GM12865 (cell line): ENCODE measurements around the gene CIAPIN1.

Source experiments
- DNase-seq: peaks from one replicate; pipeline ENCODE4 v3.0.0; 2010; ENCODE audit warnings: low read depth
- H3K4me3 ChIP-seq: 2 replicates; pipeline ENCODE4 v1.5.1; 2011; ENCODE audit warnings: mild to moderate bottlenecking, low read depth, low read length, control low read depth
- TF ChIP-seq, protein P1 (sequence below): IDR thresholded peaks from 2 replicates; pipeline ENCODE4 v1.5.1; 2011; ENCODE audit warnings: low read length, control low read depth, low read depth, inconsistent platforms; ENCODE audit not compliant: insufficient read depth; ENCODE audit errors: missing control alignments

CIAPIN1 gene

DNA sequence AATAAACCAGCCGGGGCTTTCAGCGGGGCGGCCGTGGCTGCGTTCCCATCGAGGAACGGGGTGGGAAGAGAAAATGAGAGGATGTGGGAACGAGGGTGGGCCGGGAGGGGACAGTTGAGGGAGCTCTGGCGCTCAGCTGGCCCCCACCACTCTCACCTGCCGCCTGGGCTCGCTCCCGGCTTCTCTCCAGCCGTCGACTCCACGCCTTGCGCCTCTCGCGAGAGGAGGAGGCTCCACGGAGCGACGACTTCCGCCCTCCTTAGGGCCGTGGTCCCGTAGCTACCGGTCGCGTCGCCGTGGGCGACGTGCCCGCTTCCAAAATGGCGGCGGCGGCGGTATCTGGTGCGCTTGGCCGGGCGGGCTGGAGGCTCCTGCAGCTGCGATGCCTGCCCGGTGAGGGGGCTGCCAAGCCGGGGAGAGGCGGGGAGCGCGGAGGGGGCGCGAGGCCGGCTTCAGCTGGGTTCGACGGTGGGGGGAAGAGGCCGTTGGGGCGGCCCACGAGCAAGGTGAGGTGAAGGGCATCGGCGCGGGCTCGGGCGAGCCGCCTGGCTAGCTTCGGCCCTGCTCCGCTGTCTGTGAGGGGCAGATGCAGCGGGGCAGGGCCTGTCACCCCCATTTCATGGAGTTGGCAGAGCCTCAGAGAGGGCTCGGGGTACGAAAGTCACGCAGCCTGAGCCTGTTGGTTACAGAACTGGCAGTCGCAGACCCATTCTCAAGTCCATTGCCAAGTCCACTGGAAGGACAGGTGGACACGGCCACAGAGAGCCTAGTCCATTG lies at the start of gene CIAPIN1, which contains the start of gene COQ9:
Gene CIAPIN1, minus strand, starts transcription at position 200 of the 777 bp plus-strand sequence. CDS start 6,457 bp downstream, outside the sequence.
Gene COQ9, plus strand, starts transcription at position 294 of the 777 bp plus-strand sequence. Its CDS starts 27 bp downstream, at position 321.
- peak; percentile 96 for DNase-seq
- H3K4me3 ChIP-seq, result peak within 1 kb of the TSS; percentile 85
- TF ChIP-seq, protein P1, sequence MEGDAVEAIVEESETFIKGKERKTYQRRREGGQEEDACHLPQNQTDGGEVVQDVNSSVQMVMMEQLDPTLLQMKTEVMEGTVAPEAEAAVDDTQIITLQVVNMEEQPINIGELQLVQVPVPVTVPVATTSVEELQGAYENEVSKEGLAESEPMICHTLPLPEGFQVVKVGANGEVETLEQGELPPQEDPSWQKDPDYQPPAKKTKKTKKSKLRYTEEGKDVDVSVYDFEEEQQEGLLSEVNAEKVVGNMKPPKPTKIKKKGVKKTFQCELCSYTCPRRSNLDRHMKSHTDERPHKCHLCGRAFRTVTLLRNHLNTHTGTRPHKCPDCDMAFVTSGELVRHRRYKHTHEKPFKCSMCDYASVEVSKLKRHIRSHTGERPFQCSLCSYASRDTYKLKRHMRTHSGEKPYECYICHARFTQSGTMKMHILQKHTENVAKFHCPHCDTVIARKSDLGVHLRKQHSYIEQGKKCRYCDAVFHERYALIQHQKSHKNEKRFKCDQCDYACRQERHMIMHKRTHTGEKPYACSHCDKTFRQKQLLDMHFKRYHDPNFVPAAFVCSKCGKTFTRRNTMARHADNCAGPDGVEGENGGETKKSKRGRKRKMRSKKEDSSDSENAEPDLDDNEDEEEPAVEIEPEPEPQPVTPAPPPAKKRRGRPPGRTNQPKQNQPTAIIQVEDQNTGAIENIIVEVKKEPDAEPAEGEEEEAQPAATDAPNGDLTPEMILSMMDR, result no peak

DNA sequence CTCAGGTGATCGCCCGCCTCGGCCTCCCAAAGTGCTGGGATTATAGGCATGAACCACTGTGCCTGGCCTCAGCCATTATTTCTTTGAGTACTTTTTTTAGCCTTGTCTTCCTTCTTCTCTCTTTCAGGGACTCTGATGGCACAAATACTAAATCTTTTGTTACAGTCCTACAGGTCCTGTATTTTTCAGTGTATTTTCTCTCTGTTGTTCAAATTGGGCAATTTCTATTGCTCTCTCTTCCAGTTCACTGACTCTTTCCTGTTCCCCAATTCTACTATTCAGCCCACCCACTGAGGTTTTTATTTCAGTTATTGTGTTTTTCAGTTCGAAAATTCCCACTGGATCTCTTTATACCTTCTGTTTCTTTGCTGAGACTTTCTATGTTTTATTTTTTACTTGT lies 46.6 kb upstream of the CIAPIN1 start:
- no peak for DNase-seq
- TF ChIP-seq, protein P1, result no peak
- H3K4me3 ChIP-seq, result no peak overlapping the region

DNA sequence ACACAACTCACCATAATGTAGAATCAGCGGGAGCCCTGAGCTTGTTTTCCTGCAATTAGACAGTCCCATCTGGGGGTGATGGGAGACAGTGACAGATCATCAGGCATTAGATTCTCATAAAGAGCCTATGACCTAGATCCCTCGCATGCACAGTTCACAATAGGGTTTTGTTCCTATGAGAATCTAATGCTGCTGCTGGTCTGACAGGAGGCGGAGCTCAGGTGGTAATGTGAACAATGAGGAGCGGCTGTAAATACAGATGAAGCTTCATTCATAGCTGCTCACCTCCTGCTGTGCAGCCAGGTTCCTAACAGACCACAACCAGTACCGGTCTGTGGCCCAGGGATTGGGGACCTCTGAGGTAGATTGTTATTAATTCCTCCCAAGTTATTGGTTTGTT lies 42.0 kb upstream of the CIAPIN1 start:
- TF ChIP-seq, protein P1, result no peak

DNA sequence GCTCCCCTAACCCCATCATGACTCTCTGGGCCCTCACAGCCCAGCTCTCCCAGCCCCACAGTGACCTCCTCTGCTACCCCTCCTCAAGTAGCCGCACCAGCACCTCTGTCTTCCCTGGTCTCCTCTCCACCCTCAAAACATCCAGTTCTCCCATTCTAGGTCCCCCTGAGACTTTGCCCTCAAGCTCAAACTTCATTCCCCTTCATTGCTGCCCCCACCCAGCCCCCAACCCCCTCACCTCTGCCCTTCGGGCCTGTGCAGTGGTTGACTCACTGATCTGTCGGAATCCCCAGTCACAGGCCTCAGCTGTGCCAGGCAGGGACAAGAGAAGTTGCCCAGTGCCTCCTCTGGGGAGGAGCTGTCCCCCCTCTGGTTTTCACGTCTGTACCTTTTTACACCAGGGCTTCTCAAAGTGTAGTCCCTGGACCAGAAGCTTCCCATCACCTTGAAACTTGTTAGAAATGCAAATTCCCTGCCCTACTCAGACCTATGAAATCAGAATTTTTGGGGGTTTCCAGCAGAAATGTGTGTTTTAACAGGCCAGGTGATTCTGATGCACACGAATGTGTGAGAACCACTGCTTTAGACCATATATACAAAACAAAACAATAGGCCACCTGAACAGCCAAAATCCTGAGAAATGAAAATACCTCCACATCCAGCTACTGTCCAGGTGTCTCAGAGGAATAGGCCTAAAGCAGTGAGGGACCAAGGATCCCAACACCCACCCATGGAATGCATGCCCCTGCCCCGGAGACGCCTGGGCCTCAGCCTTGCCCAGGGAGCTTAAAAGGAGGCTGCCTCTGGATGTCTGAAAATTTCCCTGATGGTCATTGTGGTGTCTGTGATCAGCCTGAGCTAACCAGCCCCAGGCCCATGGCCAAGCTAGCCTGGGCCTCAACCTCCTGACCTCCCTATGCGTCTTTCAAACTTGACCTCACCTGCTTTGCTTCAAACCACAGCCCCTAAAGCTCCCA lies 40.0 kb upstream of the CIAPIN1 start:
- H3K4me3 ChIP-seq, result peak overlapping the region; percentile 41
- peak; percentile 56 for DNase-seq

More for the DNA sequence above, 42.0 kb upstream of the CIAPIN1 start:
- H3K4me3 ChIP-seq, result no peak overlapping the region
- DNase-seq, result no peak

DNA sequence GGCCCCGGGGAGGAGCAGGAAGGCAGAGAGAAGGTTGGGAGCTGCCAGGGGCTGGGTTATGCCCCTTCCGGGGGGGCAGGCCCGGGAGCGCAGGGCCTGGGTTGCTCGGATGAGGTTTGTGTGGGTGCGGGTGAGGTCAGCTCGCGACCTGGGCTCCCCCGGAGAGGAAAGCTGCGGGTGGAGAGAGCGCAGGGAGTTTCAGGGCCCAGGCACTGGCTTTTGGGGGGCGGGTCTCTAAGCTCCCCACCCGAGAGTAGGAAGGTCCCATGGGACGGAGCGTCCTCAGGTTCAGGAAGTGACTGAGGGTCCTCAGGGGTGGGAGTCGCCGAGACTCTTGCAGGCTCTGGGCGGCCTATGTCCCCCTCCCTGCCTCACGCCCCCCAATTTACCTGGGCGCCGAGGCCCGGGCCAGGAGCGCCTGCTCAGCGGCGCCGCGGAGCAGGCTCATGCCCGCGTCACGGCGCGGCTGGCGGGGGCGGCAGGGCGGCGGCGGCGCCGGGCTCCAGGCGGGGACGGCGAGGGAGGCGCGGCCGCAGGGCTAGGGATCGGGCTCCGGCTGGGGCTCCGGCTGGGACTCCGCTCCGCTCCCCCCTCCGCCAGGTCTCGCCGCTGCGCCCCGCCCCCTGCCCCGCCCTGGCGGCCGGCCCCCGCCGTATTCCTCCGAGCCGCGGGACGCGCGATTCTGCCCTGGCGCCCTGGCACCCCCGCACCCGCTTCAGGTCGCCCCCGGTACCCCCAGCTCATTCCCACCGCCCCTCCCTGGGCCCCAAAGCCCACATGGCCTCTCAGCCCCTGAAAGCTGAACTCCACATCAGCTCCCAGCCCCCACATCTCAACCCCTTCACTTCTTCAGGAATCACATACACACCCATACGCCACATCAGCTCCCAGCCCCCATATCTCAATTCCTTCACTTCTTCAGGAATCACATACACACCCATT lies 39.0 kb upstream of the CIAPIN1 start, which contains the start of gene DOK4:
Gene DOK4, minus strand, starts transcription at position 578 of the 942 bp plus-strand sequence. CDS start 6,986 bp downstream, outside the sequence.
- H3K4me3 ChIP-seq, result peak within 1 kb of the TSS; percentile 62
- TF ChIP-seq, protein P1, result no peak
- DNase-seq, result peak; percentile 74

More for the DNA sequence above, 40.0 kb upstream of the CIAPIN1 start:
- TF ChIP-seq, protein P1, result no peak
